Cerebellar nuclear complex (tissue), 1 donor: ENCODE measurements around the gene CYP3A7.
"Not testable (repeated sequence)": the region's sequence is repeated elsewhere in the genome, so short reads cannot be mapped to it uniquely, and the experiment has no call there.

Experiments
- DNase-seq, 2 experiments: peaks; one replicate each; lab custom pipeline; 2025; lab: John Stamatoyannopoulos, UW

Gene CYP3A7

GRCh38 chr7:99741441-99741795 is 6.4 kb upstream of the CYP3A7 start:
- no peak for DNase-seq

- no peak for DNase-seq
Measured at GRCh38 chr7:99740573-99741440, 5.8 kb upstream of the CYP3A7 start.

- no peak for DNase-seq
Measured at GRCh38 chr7:99739699-99740572, 4.9 kb upstream of the CYP3A7 start.

- no peak for DNase-seq
Measured at GRCh38 chr7:99737726-99738125, 2.7 kb upstream of the CYP3A7 start.

- not testable (repeated sequence) for DNase-seq
Measured at GRCh38 chr7:99736667-99737066, 1.7 kb upstream of the CYP3A7 start.

- DNase-seq, result no peak
Measured at GRCh38 chr7:99733448-99733847, 1.5 kb downstream of the CYP3A7 start.

- no peak for DNase-seq
Measured at GRCh38 chr7:99733003-99733402, 2.0 kb downstream of the CYP3A7 start.

DNA sequence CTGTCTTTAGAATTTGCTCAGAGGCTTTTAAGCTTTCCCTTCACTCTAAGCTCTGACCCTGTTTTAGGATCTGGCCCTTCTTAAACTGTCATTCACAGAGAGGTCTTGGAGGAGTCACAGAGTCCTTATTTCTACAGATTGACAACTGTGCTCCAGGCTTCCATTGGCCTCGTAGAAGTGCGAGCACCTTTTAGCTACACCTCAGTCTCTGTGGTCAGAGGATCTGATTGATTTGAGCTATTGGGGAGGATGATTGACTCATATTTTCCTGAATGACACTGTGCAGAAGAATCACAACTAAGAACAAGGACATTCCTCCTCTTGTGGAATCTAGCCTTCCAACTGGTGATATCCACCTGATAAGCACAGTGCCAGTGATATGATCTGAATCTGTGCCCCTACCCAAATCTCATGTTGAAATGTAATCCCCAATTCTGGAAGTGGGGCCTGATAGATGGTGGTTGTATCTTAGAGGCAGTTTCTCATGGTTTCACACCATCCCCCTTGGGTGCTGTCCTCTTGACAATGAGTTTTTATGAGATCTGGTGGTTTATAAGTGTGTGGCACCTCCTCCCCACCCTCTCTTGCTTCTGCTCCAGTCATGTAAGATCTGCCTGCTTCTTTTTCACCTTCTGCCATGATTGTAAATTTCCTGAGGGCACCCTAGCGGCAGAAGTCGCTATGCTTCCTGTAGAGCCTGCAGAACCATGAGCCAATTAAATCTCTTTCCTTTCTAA is 3.2 kb downstream of the CYP3A7 start:
- no peak for DNase-seq

GRCh38 chr7:99730992-99731391 is 4.0 kb downstream of the CYP3A7 start:
- DNase-seq, result no peak

DNA sequence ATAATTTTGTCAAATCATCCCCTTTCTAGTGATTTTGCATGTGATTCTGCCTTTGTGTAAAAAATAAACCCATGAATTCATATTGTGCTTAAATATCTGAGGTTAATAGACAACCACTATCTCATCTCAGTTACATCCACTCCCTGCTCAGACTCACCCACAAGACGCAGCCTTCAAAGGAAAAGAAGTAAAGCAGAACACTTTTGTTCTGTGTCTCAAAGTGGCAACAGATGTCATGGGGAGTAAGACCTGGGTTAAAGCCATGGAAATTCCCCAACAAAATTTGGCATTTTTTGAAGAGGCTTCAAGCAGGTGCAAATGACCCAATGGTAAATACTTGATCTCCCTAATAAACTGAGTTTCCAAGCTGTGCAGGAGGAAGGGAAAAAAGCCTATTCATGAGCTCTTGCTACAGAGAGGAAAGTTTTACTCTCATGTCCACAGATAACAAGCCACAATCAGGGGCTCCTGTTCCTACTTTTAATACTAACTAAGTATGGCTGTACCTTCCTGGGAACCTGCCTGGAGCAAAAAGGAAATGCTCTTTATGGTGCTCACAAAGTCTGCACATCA is 4.7 kb downstream of the CYP3A7 start:
- DNase-seq, result no peak

GRCh38 chr7:99729486-99730237 is 5.3 kb downstream of the CYP3A7 start:
- no peak for DNase-seq

GRCh38 chr7:99728615-99729014 is 6.4 kb downstream of the CYP3A7 start:
- no peak for DNase-seq

GRCh38 chr7:99723201-99723600 is 11.8 kb downstream of the CYP3A7 start:
- DNase-seq, result not testable (repeated sequence)

DNA sequence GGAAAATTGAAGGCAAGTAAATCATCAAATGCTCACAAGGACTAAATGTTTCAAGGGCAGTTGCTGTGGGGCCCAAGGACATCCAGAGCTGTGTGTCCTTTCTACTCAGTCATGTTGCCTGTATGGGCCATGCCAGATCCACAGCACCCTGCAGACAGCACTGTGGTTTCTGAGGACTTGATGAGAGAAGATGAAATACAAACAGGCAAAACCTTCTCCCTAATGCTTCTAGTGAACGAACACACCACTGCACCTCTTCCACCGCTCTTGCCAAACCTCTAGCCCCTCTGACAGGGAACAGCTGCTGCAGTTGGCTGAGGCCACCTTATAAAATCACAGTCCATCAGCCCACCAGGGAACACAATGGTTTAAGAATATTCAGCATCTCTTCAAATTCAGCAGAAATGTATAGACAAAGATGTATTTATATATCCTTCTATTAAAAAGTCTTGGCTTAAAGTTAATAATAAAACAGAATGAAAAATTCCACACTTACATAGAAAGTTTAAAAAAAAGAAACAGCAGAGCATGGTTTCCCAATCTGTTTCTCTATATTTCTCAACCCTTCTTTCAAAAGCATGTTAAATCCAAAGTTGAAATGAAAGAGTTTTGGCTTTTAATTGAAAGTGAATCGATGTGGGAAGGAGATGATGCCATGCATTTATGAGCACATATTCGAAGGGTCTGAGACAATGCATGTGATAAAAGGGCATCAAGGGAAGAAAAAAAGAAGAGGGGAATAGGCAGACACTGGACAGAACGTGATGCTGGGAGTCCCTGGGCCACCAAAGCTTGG is 14.0 kb downstream of the CYP3A7 start:
- no peak for DNase-seq

- no peak for DNase-seq
Measured at GRCh38 chr7:99719996-99720769, 14.8 kb downstream of the CYP3A7 start.

- DNase-seq, result no peak
Measured at GRCh38 chr7:99713995-99714570, 20.9 kb downstream of the CYP3A7 start.

DNA sequence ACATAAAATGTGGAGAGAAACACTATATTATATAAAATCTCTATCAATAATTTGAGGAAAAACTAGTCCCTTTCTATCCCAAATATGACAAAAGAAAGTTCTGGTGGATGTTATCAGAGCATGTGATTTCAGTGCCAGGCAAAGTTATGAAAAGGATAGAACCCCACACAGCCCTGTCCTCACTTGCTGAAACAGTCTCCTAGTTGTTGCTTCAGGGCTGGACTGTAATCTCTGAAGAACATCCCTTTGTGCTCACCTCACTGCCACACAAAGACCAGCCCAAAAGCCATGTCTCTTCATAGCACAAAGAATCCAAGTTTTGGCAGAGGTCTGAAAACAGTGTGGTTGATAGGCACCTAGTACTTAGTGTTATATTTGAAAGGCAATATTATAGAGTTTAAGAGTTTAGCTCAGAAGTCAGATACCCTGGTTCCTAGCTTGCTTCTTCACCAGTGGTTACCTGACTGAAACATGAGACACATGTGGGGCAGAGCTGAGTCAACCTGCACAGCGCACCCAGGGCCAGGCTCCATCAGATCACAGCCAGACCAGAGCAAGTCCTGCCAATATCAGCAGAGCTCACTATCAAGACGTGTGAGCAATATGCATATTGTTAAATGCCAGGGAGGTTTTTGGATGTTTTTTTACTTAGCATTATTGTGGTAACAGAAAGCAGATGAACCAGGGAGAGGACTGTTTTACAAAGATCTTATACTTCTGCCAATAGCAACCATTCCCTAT is 25.0 kb downstream of the CYP3A7 start:
- no peak for DNase-seq

DNA sequence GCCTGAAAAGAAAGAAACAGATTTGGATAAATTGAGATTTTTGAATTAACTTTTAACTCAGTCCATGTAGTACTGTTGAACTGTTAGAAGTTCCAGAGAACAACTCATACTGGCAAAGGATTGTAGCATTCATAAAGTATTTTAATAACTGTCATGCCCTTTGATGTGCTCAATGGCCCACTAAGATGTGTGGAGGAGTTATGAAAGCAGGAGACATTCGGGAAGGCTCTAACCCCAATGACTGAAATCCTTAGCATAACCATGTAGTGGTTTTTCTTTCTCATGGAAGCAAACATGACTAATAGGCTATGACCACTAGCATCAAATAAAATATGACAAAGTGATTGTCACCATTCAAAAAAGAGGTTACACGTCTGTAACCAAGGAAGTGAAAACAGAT is 25.7 kb downstream of the CYP3A7 start:
- no peak for DNase-seq

GRCh38 chr7:99707096-99707495 is 27.9 kb downstream of the CYP3A7 start:
- no peak for DNase-seq
